NCI-H1694 treated with DMSO at 0.1 percent for 48 hours (cell line): ENCODE measurements around the gene TSPAN18.

Experiments used
- DNase-seq: peaks from one replicate; lab custom pipeline; 2025; lab: John Stamatoyannopoulos, UW

The TSPAN18 gene

GRCh38 chr11:44711113-44711786 lies 15.5 kb upstream of the TSPAN18 start:
- DNase-seq = peak; percentile 24

GRCh38 chr11:44711787-44712608 lies 14.8 kb upstream of the TSPAN18 start:
- peak; percentile 91 for DNase-seq

DNA sequence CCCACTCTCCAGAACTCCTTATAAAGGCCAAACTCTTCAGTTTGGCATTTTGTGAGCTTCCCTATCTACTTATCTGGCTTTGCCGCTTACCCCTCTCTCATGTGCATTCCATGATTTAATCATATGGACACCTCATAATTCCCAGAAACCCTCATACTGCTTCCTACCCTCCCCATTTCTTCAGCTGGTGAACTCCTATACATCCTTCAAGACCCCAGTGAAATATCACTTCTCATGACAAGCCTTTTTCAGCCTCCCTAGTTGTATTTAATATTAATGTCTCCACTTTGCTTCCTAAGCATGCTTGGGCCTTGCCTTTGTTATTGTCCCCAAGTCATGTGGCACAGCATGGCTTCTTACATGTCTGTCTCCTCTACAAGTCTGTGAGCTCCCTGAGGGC lies 13.7 kb upstream of the TSPAN18 start:
- DNase-seq = no peak

- no peak for DNase-seq
Measured at GRCh38 chr11:44716256-44716655, 10.5 kb upstream of the TSPAN18 start.

DNA sequence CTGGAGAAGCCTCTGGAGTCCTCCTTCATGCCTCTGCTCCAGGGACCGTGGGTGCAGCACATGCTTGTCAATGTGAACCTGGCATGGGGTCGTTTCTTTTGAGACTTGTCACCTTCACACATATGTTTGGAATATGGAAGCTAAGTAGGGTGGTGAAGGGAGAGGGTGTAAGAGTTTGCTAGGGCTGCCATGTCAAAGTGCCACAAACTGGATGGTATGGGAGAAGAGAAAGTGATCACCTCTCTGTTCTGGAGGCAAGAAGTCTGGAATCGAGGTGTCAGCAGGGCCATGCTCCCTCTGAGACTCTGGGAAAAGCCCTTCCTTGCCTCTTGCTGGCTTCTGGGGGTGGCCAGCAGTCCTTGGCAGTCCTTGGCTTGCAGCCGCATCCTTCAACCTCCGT lies 8.7 kb upstream of the TSPAN18 start:
- no peak for DNase-seq

GRCh38 chr11:44718612-44719390 lies 8.0 kb upstream of the TSPAN18 start:
- peak; percentile 59 for DNase-seq

GRCh38 chr11:44725016-44725685 lies 1.6 kb upstream of the TSPAN18 start:
- DNase-seq = no peak

- DNase-seq = no peak
Measured at GRCh38 chr11:44725757-44726282, 942 bp upstream of the TSPAN18 start.

GRCh38 chr11:44727114-44727372 lies 281 bp downstream of the TSPAN18 start:
- no peak for DNase-seq

GRCh38 chr11:44727373-44728287 lies 868 bp downstream of the TSPAN18 start:
- DNase-seq = peak; percentile 44

- DNase-seq = no peak
Measured at GRCh38 chr11:44728491-44728910, 1.7 kb downstream of the TSPAN18 start.

- DNase-seq = no peak
Measured at GRCh38 chr11:44729063-44729462, 2.3 kb downstream of the TSPAN18 start.

DNA sequence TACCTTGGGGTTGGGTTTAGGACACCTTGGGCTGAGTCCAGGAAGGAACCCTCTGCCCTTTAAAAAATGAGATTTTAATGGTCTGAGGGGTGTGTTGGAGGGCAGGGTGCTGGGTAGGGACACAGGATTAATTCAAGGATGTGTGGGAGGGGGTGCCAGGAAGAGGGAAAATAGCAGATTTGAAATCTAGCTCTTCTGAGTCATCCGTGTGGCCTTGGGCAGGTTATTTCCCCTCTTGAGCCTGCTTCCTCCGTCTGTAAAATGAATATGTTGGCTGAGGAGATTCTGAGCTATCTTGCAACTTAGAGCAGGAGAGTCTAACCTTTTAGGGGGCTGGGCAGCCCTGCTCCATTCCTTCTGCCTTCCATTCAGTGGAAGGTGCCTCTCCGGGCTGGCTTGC lies 3.0 kb downstream of the TSPAN18 start:
- no peak for DNase-seq

GRCh38 chr11:44730775-44731174 lies 4.0 kb downstream of the TSPAN18 start:
- DNase-seq = no peak

DNA sequence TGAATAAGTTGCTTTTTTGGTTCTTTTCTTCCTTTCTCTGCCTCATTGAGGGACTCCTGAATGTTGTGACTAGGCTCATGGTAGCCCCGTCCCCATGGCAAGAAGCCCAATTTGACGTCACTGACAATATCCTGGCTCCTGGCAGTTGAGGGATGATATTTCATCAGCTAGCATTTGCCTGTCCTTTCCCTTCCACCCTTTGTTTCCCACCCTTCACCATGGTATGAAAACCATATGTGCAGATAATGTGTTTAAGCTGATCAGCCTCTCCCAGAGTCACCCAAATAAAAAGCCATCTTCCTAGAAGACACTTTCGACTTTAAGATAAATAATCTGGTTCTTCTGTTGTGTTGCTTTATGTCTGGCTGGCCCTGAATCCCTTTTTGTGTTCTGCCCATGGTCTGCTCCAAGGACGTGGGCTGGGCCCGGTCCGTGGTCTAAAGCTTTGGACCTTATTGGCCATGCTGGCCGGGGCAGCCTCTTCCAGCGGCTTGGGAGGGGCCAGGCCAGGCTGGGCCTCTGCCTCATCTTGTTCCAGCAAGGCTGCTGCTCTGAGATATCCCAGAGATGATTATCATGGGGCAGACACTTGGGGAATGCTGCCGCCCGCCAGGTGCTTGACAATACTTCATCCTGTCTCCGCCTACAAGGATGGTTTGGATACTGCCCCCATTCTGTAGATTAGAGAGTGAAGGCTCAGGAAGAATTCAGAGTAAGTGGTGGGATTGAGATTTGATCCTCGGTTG lies 5.1 kb downstream of the TSPAN18 start:
- no peak for DNase-seq

DNA sequence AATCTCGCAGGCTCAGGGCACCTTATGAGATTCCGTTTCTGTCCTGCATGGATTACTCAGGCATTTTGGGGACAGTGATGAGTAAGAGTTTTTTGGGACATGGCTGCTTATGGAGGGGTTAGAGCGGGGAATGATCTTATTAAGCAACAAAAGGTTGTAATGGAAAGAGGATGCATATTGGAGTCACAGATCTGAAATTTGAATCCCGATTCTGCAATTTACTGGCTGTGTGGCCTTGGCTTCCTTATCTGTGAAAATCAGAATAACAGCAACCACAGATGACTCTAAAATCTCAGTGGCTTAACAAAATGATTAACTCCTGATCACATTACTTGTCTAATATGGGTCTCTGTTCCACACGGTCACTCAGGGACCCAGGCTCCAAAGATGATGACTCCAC lies 5.8 kb downstream of the TSPAN18 start:
- DNase-seq = no peak

DNA sequence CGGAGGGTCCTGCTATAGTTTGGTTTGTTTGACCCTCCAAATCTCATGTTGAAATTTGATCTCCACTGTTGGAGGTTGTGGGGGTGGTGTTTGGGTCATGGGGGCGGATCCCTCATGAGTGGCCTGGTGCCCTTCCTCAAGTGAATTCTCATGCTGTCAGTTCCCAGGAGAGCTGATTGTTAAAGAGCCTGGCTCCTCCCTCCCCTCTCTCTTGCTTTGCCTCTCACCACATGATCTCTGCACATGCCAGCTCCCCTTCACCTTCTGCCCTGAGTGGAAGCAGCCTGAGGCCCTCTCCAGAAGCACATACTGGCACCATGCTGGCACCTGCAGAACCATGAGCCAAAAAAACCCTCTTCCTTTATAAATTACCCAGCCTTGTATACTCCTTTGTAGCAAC lies 7.1 kb downstream of the TSPAN18 start:
- no peak for DNase-seq

DNA sequence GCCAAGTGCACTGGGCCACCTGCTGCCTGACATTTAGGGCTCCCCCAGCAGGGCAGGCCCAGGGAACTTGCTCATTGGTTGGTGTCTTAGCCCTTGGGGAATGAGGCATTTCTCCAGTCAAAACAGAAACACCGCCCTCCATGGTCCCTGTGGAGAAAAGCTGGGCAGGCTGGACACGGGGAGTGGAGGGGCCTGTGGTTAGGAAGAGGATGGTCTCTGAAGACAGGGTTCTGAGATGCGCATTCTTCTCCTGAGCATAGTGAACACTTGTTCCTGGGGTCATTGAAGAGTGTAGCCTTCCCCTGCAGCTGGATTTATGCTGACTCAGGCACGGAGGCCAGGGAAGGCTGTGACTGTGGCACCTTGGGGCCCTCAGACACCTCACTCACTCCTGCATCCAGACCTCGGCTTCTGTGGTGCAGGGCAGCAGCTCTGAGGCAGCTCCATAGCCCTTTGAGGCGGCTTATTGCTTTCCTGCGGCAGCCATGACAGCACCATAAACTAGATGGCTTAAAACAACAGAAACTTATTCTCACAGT lies 8.2 kb downstream of the TSPAN18 start:
- no peak for DNase-seq

DNA sequence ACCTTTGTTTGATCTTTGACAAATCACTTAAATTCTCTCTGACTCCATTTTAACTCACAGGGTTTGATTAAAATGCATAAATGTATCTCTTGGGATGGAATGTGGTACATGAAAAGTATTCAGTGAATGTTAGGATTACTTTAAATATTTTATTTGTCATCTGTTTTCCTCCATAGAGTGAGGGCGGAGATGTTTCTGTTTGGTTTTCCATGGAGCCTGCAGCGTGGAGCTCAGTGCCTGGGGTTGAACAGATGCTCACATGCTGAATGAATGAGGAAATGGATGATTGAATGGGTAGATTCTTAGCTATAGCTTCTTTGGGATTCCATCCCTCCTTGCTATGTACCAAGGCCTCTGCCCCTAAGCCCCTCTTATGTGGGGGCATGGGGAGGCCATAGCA lies 10.0 kb downstream of the TSPAN18 start:
- DNase-seq = no peak
